Lower leg skin (tissue), 3 donors: ENCODE data around the gene STAT3.

Source experiments
- POLR2A ChIP-seq, 2 donors: fragments of 450-650 bp; IDR thresholded peaks; one replicate each; pipeline ENCODE4 v1.6.1; 2016 to 2017; ENCODE audit warnings: antibody characterized with exemption in 2 of 2, mild to moderate bottlenecking in 1 of 2, moderate library complexity in 1 of 2
- TF ChIP-seq, protein P1 (sequence below), 3 donors: fragments of 450-650 bp; IDR thresholded peaks; one replicate each; pipeline ENCODE4 v1.5.1; 2016; ENCODE audit warnings: antibody characterized with exemption in 3 of 3, mild to moderate bottlenecking in 3 of 3, moderate library complexity in 2 of 3

- no peak for TF ChIP-seq POLR2A (IDR thresholded peaks at IDR 0.05)
- TF ChIP-seq, protein P1, sequence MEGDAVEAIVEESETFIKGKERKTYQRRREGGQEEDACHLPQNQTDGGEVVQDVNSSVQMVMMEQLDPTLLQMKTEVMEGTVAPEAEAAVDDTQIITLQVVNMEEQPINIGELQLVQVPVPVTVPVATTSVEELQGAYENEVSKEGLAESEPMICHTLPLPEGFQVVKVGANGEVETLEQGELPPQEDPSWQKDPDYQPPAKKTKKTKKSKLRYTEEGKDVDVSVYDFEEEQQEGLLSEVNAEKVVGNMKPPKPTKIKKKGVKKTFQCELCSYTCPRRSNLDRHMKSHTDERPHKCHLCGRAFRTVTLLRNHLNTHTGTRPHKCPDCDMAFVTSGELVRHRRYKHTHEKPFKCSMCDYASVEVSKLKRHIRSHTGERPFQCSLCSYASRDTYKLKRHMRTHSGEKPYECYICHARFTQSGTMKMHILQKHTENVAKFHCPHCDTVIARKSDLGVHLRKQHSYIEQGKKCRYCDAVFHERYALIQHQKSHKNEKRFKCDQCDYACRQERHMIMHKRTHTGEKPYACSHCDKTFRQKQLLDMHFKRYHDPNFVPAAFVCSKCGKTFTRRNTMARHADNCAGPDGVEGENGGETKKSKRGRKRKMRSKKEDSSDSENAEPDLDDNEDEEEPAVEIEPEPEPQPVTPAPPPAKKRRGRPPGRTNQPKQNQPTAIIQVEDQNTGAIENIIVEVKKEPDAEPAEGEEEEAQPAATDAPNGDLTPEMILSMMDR (IDR thresholded peaks at IDR 0.05): no peak
Observed at GRCh38 chr17:42421507-42422338, 33.5 kb upstream of the STAT3 start.
